ENCODE measurements around the gene MAMDC2. TPM values are rescaled to one million over a fixed set of nuclear protein-coding genes. Genes with fewer than 3 reads are reported as not detected.

MAMDC2 gene
- total RNA-seq, 1 donor from 2014 or later, result 76.7 TPM

DNA sequence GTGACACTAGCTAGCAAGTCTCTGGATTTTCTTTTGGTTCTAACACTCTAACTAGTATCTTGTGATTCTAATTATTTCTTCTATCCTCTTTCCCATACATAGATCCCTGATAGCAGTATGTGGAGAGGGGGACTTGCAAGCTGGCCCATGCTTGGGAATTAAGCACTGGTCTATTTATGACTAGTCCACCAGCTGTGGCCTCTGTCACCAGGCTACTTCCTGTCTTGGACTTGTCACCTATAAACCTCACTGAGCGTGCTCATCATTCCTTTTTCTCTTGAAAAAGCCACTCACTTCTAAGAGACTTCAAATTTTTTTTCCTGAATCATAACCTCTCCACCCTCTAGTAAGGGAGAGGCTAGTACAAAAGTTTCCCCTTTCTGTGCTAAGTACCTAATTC is 32.3 kb upstream of the MAMDC2 start:
- no peaks in the 10 kb centered on the region for H3K36me3 Mint-ChIP-seq (ENCODE audit: low read depth)
- TF ChIP-seq, protein P1, sequence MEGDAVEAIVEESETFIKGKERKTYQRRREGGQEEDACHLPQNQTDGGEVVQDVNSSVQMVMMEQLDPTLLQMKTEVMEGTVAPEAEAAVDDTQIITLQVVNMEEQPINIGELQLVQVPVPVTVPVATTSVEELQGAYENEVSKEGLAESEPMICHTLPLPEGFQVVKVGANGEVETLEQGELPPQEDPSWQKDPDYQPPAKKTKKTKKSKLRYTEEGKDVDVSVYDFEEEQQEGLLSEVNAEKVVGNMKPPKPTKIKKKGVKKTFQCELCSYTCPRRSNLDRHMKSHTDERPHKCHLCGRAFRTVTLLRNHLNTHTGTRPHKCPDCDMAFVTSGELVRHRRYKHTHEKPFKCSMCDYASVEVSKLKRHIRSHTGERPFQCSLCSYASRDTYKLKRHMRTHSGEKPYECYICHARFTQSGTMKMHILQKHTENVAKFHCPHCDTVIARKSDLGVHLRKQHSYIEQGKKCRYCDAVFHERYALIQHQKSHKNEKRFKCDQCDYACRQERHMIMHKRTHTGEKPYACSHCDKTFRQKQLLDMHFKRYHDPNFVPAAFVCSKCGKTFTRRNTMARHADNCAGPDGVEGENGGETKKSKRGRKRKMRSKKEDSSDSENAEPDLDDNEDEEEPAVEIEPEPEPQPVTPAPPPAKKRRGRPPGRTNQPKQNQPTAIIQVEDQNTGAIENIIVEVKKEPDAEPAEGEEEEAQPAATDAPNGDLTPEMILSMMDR (IDR thresholded peaks at IDR 0.05), result no peak
- DNase-seq (ENCODE audit: low spot score), result no peak
- no peaks in the 10 kb centered on the region for H3K27me3 Mint-ChIP-seq (ENCODE audit: low read depth)
- no peaks in the 10 kb centered on the region for H3K9me3 Mint-ChIP-seq (ENCODE audit: low read depth)
- no peak overlapping the region for H3K4me3 Mint-ChIP-seq (ENCODE audit: unreplicated experiment)
- H3K4me1 Mint-ChIP-seq (ENCODE audit: low read depth), result peaks cover 22% of the 10 kb centered on the region
- no peak overlapping the region for H3K27ac Mint-ChIP-seq (ENCODE audit: unreplicated experiment)

DNA sequence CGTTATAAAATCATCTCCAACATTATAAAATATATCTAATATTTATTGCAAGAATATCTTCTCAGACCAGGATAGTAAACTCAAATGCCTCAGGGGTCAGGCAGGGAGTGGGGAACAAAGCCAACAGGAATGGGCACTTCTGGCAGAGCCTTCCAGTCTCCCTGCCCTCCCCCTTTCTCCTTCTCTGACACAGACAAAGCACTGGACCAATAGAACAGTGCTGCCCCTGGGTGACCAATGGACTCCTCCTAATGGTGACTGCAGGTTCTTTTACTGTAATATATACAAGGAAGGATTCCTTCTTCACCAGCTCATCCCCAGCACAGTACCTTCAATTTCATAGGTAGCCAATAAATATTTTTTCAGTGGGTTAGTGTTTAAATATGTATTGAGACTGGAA is 31.1 kb upstream of the MAMDC2 start:
- H3K27me3 Mint-ChIP-seq (ENCODE audit: low read depth), result no peaks in the 10 kb centered on the region
- H3K4me3 Mint-ChIP-seq (ENCODE audit: unreplicated experiment), result no peak overlapping the region
- TF ChIP-seq, protein P1 (IDR thresholded peaks at IDR 0.05), result no peak
- no peaks in the 10 kb centered on the region for H3K9me3 Mint-ChIP-seq (ENCODE audit: low read depth)
- no peak for DNase-seq (ENCODE audit: low spot score)
- H3K36me3 Mint-ChIP-seq (ENCODE audit: low read depth), result no peaks in the 10 kb centered on the region
- H3K27ac Mint-ChIP-seq (ENCODE audit: unreplicated experiment), result no peak overlapping the region
- H3K4me1 Mint-ChIP-seq (ENCODE audit: low read depth), result peaks cover 22% of the 10 kb centered on the region

DNA sequence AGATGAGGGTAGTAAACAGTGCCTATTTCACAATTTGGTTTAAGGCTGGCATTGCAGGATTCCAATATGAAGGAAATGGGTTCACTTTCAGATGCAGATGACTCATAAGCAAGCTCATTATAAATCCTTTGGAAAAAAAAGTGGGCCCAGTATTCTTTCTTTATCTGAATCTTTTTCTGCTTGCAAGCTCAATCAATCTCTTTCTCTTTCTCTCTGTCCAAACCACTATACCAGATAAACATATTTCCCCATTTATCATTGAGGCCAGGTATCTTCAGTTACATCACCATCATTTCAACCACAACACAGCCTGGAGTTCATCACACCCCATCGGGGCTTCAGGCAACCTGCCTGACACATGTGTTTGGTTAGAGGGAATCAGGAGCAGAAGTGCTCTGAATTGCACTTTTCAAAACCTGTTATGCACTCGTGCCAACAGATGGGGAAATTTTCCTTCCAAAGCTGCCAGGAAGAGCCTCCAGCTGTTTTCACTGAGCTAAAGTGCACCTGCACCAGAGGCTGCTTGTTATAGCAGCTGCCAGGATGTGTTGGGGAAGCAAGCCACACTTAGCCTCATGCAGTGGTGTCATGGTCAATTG is 30.0 kb upstream of the MAMDC2 start:
- H3K36me3 Mint-ChIP-seq (ENCODE audit: low read depth), result no peaks in the 10 kb centered on the region
- H3K4me1 Mint-ChIP-seq (ENCODE audit: low read depth), result peaks cover 22% of the 10 kb centered on the region
- no peak overlapping the region for H3K4me3 Mint-ChIP-seq (ENCODE audit: unreplicated experiment)
- no peak for DNase-seq (ENCODE audit: low spot score)
- TF ChIP-seq, protein P1 (IDR thresholded peaks at IDR 0.05), result no peak
- H3K27ac Mint-ChIP-seq (ENCODE audit: unreplicated experiment), result no peak overlapping the region
- no peaks in the 10 kb centered on the region for H3K9me3 Mint-ChIP-seq (ENCODE audit: low read depth)
- no peaks in the 10 kb centered on the region for H3K27me3 Mint-ChIP-seq (ENCODE audit: low read depth)

DNA sequence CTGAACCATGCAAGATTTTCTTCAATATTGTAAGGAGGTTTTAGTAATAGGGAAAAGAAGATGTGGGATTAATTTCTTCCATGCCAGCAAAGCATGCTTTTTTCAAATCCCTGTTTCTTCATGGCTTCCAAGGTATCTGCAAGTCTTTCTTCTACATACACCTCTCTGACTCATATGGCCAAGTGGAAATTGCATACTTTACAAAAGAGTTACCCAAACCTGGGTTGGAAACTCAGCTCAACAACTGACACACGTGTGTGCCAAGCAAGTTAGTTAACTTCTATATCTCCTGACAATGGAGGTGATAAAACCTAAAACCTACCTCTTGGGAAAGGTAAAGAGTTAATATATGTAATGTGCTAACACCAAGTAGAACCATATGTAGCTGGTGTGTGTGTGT is 28.5 kb upstream of the MAMDC2 start:
- H3K27me3 Mint-ChIP-seq (ENCODE audit: low read depth), result no peaks in the 10 kb centered on the region
- no peak overlapping the region for H3K27ac Mint-ChIP-seq (ENCODE audit: unreplicated experiment)
- H3K9me3 Mint-ChIP-seq (ENCODE audit: low read depth), result no peaks in the 10 kb centered on the region
- H3K4me1 Mint-ChIP-seq (ENCODE audit: low read depth), result peaks cover 26% of the 10 kb centered on the region
- DNase-seq (ENCODE audit: low spot score), result no peak
- TF ChIP-seq, protein P1 (IDR thresholded peaks at IDR 0.05), result no peak
- H3K4me3 Mint-ChIP-seq (ENCODE audit: unreplicated experiment), result no peak overlapping the region
- H3K36me3 Mint-ChIP-seq (ENCODE audit: low read depth), result no peaks in the 10 kb centered on the region

DNA sequence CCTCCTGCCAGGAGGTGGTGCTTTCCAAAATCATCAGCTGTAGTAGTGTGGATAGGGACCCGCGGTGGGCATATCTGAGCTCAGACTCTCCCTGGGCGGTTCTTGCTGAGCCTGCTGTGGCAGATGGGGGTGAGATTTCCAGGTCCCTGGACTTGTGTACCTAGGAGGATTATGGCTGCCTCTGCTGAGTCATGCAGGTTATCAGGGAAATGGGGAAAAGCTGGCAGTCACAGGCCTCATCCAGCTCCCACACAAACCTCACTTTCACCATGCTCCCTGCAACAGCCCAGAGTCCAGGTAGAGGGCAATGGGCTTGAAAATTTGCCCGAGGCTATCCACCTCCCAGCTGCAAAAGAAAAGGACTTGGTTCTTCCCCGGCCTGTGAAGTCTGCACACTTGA is 23.4 kb upstream of the MAMDC2 start:
- H3K36me3 Mint-ChIP-seq (ENCODE audit: low read depth), result no peaks in the 10 kb centered on the region
- TF ChIP-seq, protein P1 (IDR thresholded peaks at IDR 0.05), result no peak
- no peaks in the 10 kb centered on the region for H3K9me3 Mint-ChIP-seq (ENCODE audit: low read depth)
- H3K4me3 Mint-ChIP-seq (ENCODE audit: unreplicated experiment), result no peak overlapping the region
- H3K4me1 Mint-ChIP-seq (ENCODE audit: low read depth), result peaks cover 20% of the 10 kb centered on the region
- no peak for DNase-seq (ENCODE audit: low spot score)
- no peaks in the 10 kb centered on the region for H3K27me3 Mint-ChIP-seq (ENCODE audit: low read depth)
- no peak overlapping the region for H3K27ac Mint-ChIP-seq (ENCODE audit: unreplicated experiment)
